K562 (cell line): ENCODE data around the gene COQ8A. TPM values are rescaled to one million over a fixed set of nuclear protein-coding genes. Genes with fewer than 3 reads are reported as not detected.
A peak's percentile ranks its signal among the peaks of the same experiment; 100 is the strongest.

Experiments used
- ATAC-seq: fragments of 200-7000 bp; cut with Tn5 transposase; 3 replicates; pipeline ENCODE4 v1.9.1; 2020; ENCODE audit warnings: moderate library complexity
- BruUV-seq: library from RNA; stranded (reverse); fragments of 400-500 nt; replicated peaks from 2 replicates; lab custom pipeline; 2021; lab: Mats Ljungman, UMichigan
- CTCF ChIA-PET: fragments of 300-600 bp; formaldehyde crosslinking; extraction: SDS; loops from one replicate; lab custom pipeline; 2021; ENCODE audit warnings: low intra/inter-chr PET ratio; lab: Yijun Ruan, JAX
- POLR2A ChIA-PET: fragments of 300-600, 350-650 bp; sonication (Branson Sonifier 250); formaldehyde crosslinking; extraction: SDS; loops from one replicate; lab custom pipeline; 2021; ENCODE audit warnings: antibody characterized with exemption, inconsistent platforms; lab: Yijun Ruan, JAX
- DNase-seq, 4 experiments: peaks; one replicate each; pipeline versions ENCODE4 v3.0.0 to v3.0.0-alpha.2; 2011 to 2018; ENCODE audit warnings: low spot score in 3 of 4, mixed read lengths in 3 of 4; ENCODE audit errors: extremely low read depth in 1 of 4
- FAIRE-seq: peaks from 2 replicates; lab custom pipeline; 2011; peaks lifted over from hg19 to GRCh38; lab: Jason Lieb, UNC
- H2AFZ ChIP-seq: 2 replicates; pipeline ENCODE4 v1.6.0; 2011; ENCODE audit warnings: low read depth, low read length, control low read depth, inconsistent platforms
- H3K27ac ChIP-seq: fragments of 200-600 bp; 3 replicates; pipeline ENCODE4 v1.8.0; 2011; ENCODE audit warnings: low read depth, mild to moderate bottlenecking, control low read depth, inconsistent platforms, low read length, moderate library complexity, mixed read lengths; ENCODE audit errors: extremely low read depth
- H3K27me3 ChIP-seq, 2 experiments: fragments of 300-600 bp in 1 of 2; 2 replicates in 1 of 2; 3 replicates in 1 of 2; pipeline versions ENCODE4 v1.6.0 to v1.8.0; 2011; ENCODE audit warnings: inconsistent platforms in 2 of 2, low read length in 2 of 2, mild to moderate bottlenecking in 1 of 2, mixed read lengths in 1 of 2, moderate library complexity in 1 of 2; ENCODE audit not compliant: control insufficient read depth in 2 of 2, insufficient read depth in 2 of 2
- H3K36me3 ChIP-seq: fragments of 300-600 bp; 3 replicates; pipeline ENCODE4 v1.8.0; 2011; ENCODE audit warnings: mild to moderate bottlenecking, low read length, inconsistent platforms; ENCODE audit not compliant: control insufficient read depth, insufficient read depth
- H3K4me1 ChIP-seq, 2 experiments: fragments of 200-600 bp in 1 of 2; replicated peaks in 1 of 2; 2 replicates in 1 of 2; 3 replicates in 1 of 2; pipeline versions ENCODE4 v1.5.1 to v1.8.0; 2011; ENCODE audit warnings: inconsistent platforms in 2 of 2, low read length in 2 of 2, mild to moderate bottlenecking in 1 of 2, mixed read lengths in 1 of 2, moderate library complexity in 1 of 2; ENCODE audit not compliant: control insufficient read depth in 2 of 2, insufficient read depth in 2 of 2
- H3K4me2 ChIP-seq: 2 replicates; pipeline ENCODE4 v1.6.1; 2011; ENCODE audit warnings: low read length, control low read depth, inconsistent platforms, mixed read lengths; ENCODE audit not compliant: insufficient read depth
- H3K4me3 ChIP-seq: fragments of 200-600 bp; sonication (generic), shearing (Covaris generic); 2 replicates; pipeline ENCODE4 v1.5.1; 2016; ENCODE audit warnings: control low read depth, inconsistent platforms
- H3K79me2 ChIP-seq: fragments of 200-600 bp; 3 replicates; pipeline ENCODE4 v1.8.0; 2011; ENCODE audit warnings: low read length, inconsistent platforms; ENCODE audit not compliant: control insufficient read depth, insufficient read depth
- H3K9ac ChIP-seq, 2 experiments: 2 replicates each; pipeline versions ENCODE4 v1.6.0 to v1.6.1; 2011; ENCODE audit warnings: low read depth in 2 of 2, low read length in 2 of 2, control low read depth in 1 of 2, inconsistent platforms in 1 of 2, mild to moderate bottlenecking in 1 of 2, mixed read lengths in 1 of 2; ENCODE audit not compliant: insufficient read depth in 1 of 2
- H3K9me1 ChIP-seq: one replicate; pipeline ENCODE4 v1.6.0; 2011; ENCODE audit warnings: inconsistent platforms, mild to moderate bottlenecking, low read length, moderate library complexity; ENCODE audit not compliant: control insufficient read depth, insufficient read depth
- H3K9me3 ChIP-seq: replicated peaks from 2 replicates; pipeline ENCODE4 v1.5.1; 2011; ENCODE audit warnings: low read depth, low read length, inconsistent platforms; ENCODE audit not compliant: control insufficient read depth, insufficient read depth
- H4K20me1 ChIP-seq: replicated peaks from 2 replicates; pipeline ENCODE4 v1.6.1; 2011; ENCODE audit warnings: low read length, inconsistent platforms, mixed read lengths; ENCODE audit not compliant: control insufficient read depth, insufficient read depth
- E2F3 ChIP-seq: fragments of 250-450 bp; sonication (Bioruptor Pico); IDR thresholded peaks from 2 replicates; pipeline ENCODE4 v1.4.0; 2020; ENCODE audit warnings: mild to moderate bottlenecking
- NCOA4 ChIP-seq: fragments of 450-650 bp; IDR thresholded peaks from 2 replicates; pipeline ENCODE4 v1.6.1; 2018; ENCODE audit warnings: mild to moderate bottlenecking; ENCODE audit not compliant: partially characterized antibody
- RCOR1 ChIP-seq, 2 experiments: IDR thresholded peaks; 2 replicates each; pipeline ENCODE4 v1.6.1; 2012; ENCODE audit warnings: low read depth in 2 of 2, low read length in 2 of 2, borderline replicate concordance in 1 of 2, improper control_type of control experiment in 1 of 2
- ZNF274 ChIP-seq: IDR thresholded peaks from 2 replicates; pipeline ENCODE4 v1.6.1; 2011; ENCODE audit warnings: low read depth, mild to moderate bottlenecking, low read length, moderate library complexity, borderline replicate concordance
- ZNF766 ChIP-seq: fragments of 200-800 bp; sonication (Bioruptor generic); conservative IDR thresholded peaks from 2 replicates; pipeline ENCODE4 v1.6.1; 2016; ENCODE audit warnings: missing genetic modification characterization, missing compliant biosample characterization
- WGBS: fragments of 100-300 bp; shearing (Covaris generic); methylation state at CpG from one replicate; pipeline ENCODE4 v1.1.6; 2016; ENCODE audit warnings: low coverage, mixed read lengths; ENCODE audit not compliant: insufficient coverage; ENCODE audit errors: missing lambda C conversion rate; 5-methylcytosine and 5-hydroxymethylcytosine counted together
- in situ Hi-C: fragments of 300-500 bp; cut with MboI; formaldehyde crosslinking; loops from 4 replicates; pipeline ENCODE4 v1.15.0; 2018; ENCODE audit warnings: inconsistent platforms, mixed read lengths
- intact Hi-C: fragments of 100-400 bp; cut with micrococcal nuclease; formaldehyde crosslinking; loops from 2 replicates; pipeline ENCODE4 v1.14.2; 2022
- polyA plus RNA-seq, 8 experiments: library from polyadenylated mRNA; depleted of rRNA in 4 of 8; stranded (reverse) in 5 of 8; unstranded in 3 of 8; fragments of >200 nt; fragmentation: Nextera tagmentation in 2 of 8; fragmentation: Illumina TruSeq in 1 of 8; extraction: Ambion mirVana in 2 of 8; extraction: Trizol in 1 of 8; gene quantifications; 2 replicates each; pipeline versions ENCODE4 v1.2.1 to v1.2.3, GENCODE V29; 2011 to 2014; ENCODE audit warnings: inconsistent platforms in 1 of 8, missing spikeins in 1 of 8
- total RNA-seq, 7 experiments: library from RNA; depleted of rRNA in 6 of 7; stranded (reverse); fragments of >200 nt in 6 of 7; fragmentation: Illumina TruSeq in 2 of 7; extraction: Trizol in 2 of 7; gene quantifications; 2 replicates each; pipeline versions ENCODE4 v1.2.1 to v1.2.3, GENCODE V29; 2011 to 2021; ENCODE audit warnings: low replicate concordance in 1 of 7
- TF ChIP-seq, protein P1 (sequence below): fragments of 450-650 bp; conservative IDR thresholded peaks from 2 replicates; pipeline ENCODE4 v1.6.1; 2016; ENCODE audit warnings: missing genetic modification characterization, low read depth, mild to moderate bottlenecking, control low read depth, missing compliant biosample characterization

COQ8A gene
- total and polyA plus RNA-seq, 9 of the 15 experiments (the other 6 are each of a cell fraction or from before 2014, with no cell fraction given) = 2.6 to 54.3 (median 32.4) TPM

DNA sequence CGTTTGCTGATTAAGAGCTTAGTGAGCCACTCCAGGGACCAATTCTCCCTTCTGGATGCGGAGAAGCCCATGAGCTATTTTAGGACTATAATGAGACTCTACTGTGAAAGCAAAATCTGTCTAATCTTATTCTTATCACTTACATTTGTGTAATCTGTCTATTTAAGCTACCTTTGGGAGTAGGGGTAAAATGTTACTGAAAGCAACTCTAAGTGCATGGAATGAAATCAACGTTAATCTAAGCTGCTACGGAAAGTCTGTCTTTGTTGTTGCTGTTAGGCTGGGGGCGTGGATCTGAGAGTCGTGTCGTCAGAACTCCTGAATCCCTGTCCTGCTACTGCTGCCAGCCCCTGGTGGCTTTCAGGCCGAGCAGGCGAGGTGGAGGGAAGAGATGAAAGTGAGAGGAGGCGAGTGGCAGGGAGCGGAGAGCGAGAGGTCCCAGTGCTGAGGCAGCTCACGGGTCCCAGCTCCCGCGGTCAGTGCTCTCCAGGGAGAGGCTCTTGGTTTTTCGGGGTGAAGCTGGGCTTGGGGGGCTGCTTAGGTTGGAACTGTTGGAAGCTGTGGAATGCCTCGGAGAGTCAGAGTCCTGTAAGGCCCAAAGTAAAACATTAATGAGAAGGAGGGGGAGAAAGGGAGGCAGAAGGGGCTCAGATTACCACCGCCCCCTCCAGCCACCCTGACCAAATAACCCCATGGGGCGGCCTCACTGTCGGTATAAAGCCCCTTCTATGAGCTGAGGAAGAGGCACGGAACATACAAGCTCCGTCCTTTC is 53.9 kb downstream of the COQ8A start:
- H4K20me1 ChIP-seq = no peaks in the 10 kb centered on the region
- 89% methylated on average over 20 of the region's 22 CpGs for WGBS
- FAIRE-seq = no peak
- peaks cover 47% of the 10 kb centered on the region; the same call in 1 of the 3 replicates for H3K36me3 ChIP-seq
- no peaks in the 10 kb centered on the region for H3K79me2 ChIP-seq
- H3K9ac ChIP-seq = peak overlapping the region in 1 of 2 experiments; percentile 43; a peak in 2 of 4 replicates
- no peaks in the 10 kb centered on the region for H3K9me3 ChIP-seq
- ChIA-PET POLR2A (interaction anchor here (0.6 to 5.1 kb wide), 7 partner anchors 9 to 124 kb away, joined by 3 to 24 read pairs (median 3); partner anchors contain the start of gene PSEN2), CTCF (no interaction called here)
- no peaks in the 10 kb centered on the region for H3K27me3 ChIP-seq
- H2AFZ ChIP-seq = no peak overlapping the region
- in situ Hi-C loops (no loop called here), intact Hi-C loops (no loop called here)
- no TSS peak for BruUV-seq
- H3K4me2 ChIP-seq = no peak overlapping the region
- peaks cover 13 to 23% of the 10 kb centered on the region in 2 experiments for H3K4me1 ChIP-seq
- TF ChIP-seq ZNF274 (no peak), ZNF766 (no peak), E2F3 (CRISPR knock-in tag) (no peak), RCOR1 (IDR thresholded peaks at IDR 0.05; ENCODE audit: borderline replicate concordance in 1 of 2, low read depth in 2 of 2, low read length in 2 of 2) (no peak), NCOA4 (no peak)
- TF ChIP-seq, protein P1, sequence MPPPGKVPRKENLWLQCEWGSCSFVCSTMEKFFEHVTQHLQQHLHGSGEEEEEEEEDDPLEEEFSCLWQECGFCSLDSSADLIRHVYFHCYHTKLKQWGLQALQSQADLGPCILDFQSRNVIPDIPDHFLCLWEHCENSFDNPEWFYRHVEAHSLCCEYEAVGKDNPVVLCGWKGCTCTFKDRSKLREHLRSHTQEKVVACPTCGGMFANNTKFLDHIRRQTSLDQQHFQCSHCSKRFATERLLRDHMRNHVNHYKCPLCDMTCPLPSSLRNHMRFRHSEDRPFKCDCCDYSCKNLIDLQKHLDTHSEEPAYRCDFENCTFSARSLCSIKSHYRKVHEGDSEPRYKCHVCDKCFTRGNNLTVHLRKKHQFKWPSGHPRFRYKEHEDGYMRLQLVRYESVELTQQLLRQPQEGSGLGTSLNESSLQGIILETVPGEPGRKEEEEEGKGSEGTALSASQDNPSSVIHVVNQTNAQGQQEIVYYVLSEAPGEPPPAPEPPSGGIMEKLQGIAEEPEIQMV (tag) = no peak
- H3K9me1 ChIP-seq = peaks cover 3% of the 10 kb centered on the region
- ATAC-seq = no peak
- no peak overlapping the region for H3K4me3 ChIP-seq
- no peak overlapping the region for H3K27ac ChIP-seq
- no peak for DNase-seq
